CD4-positive, alpha-beta T cell treated with Interleukin-15 for 1 hour (primary cell): ENCODE measurements around the gene CARS2.
"Not testable (repeated sequence)": the region's sequence is repeated elsewhere in the genome, so short reads cannot be mapped to it uniquely, and the experiment has no call there.

ENCODE experiments used
- DNase-seq: peaks from one replicate; pipeline ENCODE4 v3.0.0-alpha.2; 2020

The CARS2 gene

GRCh38 chr13:110636053-110636475 lies 69.9 kb downstream of the CARS2 start:
- no peak for DNase-seq

- DNase-seq = no peak
Measured at GRCh38 chr13:110635405-110636002, 70.4 kb downstream of the CARS2 start.

- no peak for DNase-seq
Measured at GRCh38 chr13:110634558-110634957, 71.4 kb downstream of the CARS2 start.

- no peak for DNase-seq
Measured at GRCh38 chr13:110633776-110634175, 72.1 kb downstream of the CARS2 start.

GRCh38 chr13:110632255-110632654 lies 73.7 kb downstream of the CARS2 start:
- not testable (repeated sequence) for DNase-seq

- no peak for DNase-seq
Measured at GRCh38 chr13:110630566-110631119, 75.3 kb downstream of the CARS2 start.

GRCh38 chr13:110629735-110630134 lies 76.2 kb downstream of the CARS2 start:
- DNase-seq = no peak

- DNase-seq = no peak
Measured at GRCh38 chr13:110628952-110629701, 76.8 kb downstream of the CARS2 start.

- DNase-seq = no peak
Measured at GRCh38 chr13:110628477-110628793, 77.5 kb downstream of the CARS2 start.

- DNase-seq = no peak
Measured at GRCh38 chr13:110627761-110628476, 78.0 kb downstream of the CARS2 start.

GRCh38 chr13:110627351-110627750 lies 78.6 kb downstream of the CARS2 start:
- no peak for DNase-seq

- DNase-seq = no peak
Measured at GRCh38 chr13:110626521-110626920, 79.4 kb downstream of the CARS2 start.

GRCh38 chr13:110625771-110626321 lies 80.1 kb downstream of the CARS2 start:
- DNase-seq = no peak

GRCh38 chr13:110624766-110625756 lies 80.9 kb downstream of the CARS2 start:
- no peak for DNase-seq

- DNase-seq = no peak
Measured at GRCh38 chr13:110620596-110620995, 85.3 kb downstream of the CARS2 start.

GRCh38 chr13:110618780-110619179 lies 87.1 kb downstream of the CARS2 start:
- DNase-seq = no peak

GRCh38 chr13:110618167-110618566 lies 87.7 kb downstream of the CARS2 start:
- no peak for DNase-seq

GRCh38 chr13:110617321-110618072 lies 88.4 kb downstream of the CARS2 start:
- no peak for DNase-seq

- no peak for DNase-seq
Measured at GRCh38 chr13:110616103-110617101, 89.5 kb downstream of the CARS2 start.
